GOT3 (cell line): ENCODE results near the gene SVEP1.

Source experiments
- DNase-seq: peaks from one replicate; lab custom pipeline; 2025; ENCODE audit warnings: mixed read lengths; lab: John Stamatoyannopoulos, UW

Gene SVEP1

GRCh38 chr9:110521206-110521605, 58.3 kb downstream of the SVEP1 start:
- no peak for DNase-seq

DNA sequence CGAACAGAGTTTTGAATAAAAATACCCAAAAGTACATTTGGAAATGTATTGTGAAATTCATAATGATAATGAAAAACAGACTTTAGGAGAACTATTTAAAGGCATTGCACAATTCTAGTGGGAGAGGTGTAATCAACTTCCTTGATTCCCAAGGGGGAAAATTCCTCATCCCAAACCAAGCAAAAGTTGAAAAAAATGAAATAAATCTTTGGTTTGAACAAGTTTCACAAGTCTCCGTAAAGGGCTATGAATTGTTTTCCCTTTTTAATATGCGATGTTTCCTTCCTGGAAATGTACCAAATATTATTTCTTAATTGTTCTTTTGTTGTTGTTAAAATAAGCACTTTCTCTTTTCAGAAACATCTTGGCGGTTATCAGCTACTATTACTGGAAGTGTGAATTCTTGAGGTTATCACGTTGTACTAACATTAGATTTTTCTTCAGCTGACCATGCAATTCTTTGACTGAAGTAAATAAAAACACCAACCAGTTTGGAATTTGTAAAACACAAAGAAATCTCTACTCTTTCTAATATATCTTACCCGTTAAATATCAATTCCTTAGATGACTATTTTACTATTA, 59.3 kb downstream of the SVEP1 start:
- DNase-seq = no peak

DNA sequence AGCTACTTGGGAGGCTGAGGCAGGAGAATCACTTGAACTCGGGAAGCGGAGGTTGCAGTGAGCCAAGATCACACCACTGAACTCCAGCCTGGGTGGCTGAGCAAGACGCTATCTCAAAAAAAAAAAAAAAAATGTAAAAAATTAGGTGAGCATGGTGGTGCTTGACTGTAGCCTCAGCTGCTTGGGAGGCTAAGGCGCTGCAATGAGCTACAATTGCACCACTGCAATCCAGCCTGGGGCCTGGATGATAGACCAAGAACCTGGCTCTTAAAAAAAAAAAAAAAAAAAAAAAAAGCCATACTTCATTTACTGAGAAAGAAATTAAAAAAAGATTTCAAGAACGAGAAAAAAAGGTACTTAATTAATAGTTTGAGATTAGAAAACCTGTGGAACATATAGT, 62.1 kb downstream of the SVEP1 start:
- no peak for DNase-seq

GRCh38 chr9:110514897-110515296, 64.6 kb downstream of the SVEP1 start:
- no peak for DNase-seq

DNA sequence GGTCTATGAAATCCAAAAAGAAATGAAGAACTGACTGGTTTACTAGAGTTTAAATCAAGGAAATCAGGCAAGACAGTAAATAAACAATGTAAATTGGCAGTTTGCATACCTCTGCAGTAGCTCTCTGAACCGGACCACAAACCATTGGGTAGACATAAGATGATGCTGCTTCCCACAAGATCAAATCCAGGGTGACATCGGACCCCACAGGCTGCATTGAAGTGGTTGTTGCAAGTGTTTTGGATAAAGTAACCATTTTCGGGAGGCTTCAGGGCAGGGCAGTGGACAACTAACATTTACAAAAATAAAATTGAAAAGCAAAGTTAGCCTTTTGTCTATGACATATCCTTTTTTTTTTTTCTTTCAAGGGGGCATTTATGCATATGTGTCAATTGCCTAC, 66.7 kb downstream of the SVEP1 start:
- no peak for DNase-seq

DNA sequence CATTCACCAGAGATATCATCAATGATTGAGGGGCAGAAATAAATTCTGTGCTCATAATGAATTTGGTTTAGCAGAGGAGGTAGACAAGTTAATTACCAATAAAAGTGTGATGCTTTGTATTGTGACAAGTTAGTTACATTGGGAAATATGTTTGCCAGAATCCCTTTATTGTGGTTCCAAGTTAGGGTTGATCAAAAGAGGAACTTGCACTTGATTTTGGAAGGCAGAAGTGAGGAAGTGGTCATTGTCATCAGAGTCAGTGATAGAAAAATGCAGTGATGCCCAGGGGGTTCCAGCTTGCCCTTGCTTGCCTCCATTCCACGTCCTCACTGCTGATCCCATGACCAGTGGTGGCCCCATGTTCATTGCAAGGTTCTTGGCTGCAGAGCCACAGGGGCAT, 69.7 kb downstream of the SVEP1 start:
- DNase-seq = no peak

DNA sequence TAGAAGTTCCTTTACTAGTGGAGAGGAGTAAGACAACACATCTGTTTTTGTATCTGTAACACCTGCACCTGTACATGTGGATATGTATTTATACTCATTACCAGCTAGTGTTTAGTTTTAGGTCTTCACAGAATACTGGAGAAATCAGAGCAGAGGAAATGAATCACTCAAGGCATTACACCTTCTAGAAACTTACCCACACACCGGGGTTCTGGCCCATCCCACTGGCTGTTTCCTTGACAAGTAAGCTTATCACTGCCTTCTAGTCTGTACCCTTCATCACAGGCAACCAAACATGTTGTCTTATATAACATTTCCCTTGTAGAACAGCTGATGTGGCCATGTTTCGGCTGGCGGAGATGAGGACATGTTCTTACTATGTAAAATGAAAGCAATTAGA, 76.7 kb downstream of the SVEP1 start:
- no peak for DNase-seq

GRCh38 chr9:110499608-110500007, 79.9 kb downstream of the SVEP1 start:
- DNase-seq = no peak

DNA sequence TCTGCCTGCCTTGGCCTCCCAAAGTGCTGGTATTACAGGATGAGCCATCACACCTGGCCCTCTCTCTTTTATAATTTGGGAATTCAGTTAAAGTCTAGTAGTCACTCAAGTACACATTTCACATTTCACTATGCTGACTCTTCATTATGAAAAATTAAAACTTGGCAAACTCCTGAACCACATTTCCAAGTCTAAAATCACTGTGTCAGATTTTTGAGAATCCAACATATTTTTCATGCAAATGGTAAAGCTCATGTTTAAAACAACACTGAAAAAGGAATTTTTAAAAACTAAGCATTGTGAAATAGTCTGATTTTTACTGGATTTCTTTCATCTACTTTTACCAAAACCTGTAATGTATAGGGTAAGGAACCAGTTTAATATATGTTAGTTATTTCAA, 92.3 kb downstream of the SVEP1 start:
- DNase-seq = no peak

- no peak for DNase-seq
Observed at GRCh38 chr9:110486218-110486617, 93.3 kb downstream of the SVEP1 start.

DNA sequence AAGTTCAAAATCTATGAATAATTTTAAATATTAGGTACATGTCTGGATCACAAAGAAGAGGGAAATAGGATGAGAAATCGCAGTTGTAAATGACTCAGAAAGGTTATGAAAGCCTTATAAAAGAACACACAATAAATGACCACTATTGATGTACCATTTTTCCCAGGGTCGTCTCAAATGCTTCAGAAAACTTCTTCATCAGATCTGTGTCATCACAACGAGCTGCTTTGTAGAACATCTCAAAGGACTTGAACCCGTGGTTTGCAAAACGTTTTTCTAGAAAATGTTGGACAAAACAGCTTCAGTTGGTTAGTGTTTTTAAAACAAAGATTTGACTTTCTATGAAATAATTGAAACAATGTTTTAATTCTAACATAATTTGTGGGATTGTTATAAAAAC, 100.1 kb downstream of the SVEP1 start:
- no peak for DNase-seq

DNA sequence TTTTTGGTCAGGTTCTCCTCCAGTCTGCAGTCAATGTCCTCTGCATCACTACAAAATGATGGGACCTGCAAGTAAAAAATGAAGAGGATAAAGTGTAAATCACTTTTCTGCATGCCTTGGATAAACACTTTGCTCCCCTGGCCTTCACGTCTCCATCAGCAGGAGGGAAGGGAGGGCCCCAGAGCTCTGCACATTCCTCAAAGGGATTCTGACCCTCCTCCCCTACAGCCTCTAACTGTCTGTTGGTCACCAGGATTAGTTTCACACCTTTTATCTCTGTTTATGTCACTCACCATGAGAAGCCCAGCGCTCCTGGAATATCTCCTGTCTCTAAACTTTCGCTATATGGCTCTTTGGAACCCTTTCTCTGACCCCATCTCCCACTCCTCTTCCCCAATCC, 103.3 kb downstream of the SVEP1 start:
- DNase-seq = no peak

DNA sequence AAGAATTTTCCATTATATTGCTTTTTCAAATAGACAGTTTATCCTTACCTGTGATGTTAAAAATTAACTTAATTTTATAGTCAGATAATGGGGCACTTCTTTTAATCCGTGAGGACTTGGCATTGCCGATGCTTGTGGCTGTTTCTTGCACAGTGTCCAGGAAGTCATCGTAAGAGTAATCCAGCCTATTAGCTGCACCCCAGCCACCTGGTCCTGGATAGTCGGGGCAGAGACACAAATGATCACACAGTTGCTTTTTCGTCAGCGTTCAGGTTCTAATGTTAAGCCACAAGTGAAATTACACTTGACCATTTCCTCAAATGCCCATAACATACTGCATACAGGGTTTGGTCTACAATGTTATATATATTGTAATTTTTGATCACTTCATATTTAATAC, 107.4 kb downstream of the SVEP1 start:
- no peak for DNase-seq

DNA sequence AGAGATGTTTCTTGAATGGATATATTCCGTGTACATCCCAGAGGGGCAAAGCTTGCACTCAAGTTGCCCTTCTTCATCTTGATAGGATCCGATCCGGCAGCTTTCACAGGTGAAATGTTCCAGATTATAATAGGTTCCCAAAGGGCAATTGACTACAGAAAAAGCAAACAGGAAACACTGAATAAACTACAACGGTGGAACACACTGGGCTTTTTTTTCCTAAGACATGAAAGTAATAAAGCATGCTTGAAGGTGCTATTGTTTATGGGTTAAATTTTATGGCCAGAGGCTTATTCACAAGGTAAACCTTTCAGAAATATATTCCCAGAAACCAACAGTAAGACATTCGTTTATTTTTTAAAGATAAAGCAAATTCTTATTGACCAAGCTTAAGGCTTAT, 110.6 kb downstream of the SVEP1 start:
- no peak for DNase-seq

- DNase-seq = no peak
Observed at GRCh38 chr9:110465190-110465589, 114.4 kb downstream of the SVEP1 start.

- DNase-seq = no peak
Observed at GRCh38 chr9:110464321-110464720, 115.2 kb downstream of the SVEP1 start.

GRCh38 chr9:110463499-110463898, 116.0 kb downstream of the SVEP1 start:
- DNase-seq = no peak

DNA sequence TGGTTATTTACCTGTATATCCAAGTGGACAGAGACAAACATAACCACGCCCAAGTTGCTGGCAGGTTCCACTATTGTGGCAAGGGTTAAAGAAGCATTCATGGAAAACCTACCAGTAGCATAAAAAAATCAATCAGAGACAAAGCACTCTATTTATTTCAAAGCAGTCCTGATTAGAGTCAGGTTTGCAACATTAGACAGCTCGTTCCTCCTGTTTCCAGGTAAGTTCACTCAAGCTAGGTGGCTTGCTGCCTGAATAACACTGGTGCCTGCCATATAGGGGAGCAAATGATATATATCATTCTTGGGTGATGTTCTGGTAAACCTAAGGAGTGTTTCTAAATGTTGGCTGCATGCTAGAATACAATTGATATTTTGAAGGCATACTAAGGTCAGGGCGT, 122.3 kb downstream of the SVEP1 start:
- DNase-seq = no peak

DNA sequence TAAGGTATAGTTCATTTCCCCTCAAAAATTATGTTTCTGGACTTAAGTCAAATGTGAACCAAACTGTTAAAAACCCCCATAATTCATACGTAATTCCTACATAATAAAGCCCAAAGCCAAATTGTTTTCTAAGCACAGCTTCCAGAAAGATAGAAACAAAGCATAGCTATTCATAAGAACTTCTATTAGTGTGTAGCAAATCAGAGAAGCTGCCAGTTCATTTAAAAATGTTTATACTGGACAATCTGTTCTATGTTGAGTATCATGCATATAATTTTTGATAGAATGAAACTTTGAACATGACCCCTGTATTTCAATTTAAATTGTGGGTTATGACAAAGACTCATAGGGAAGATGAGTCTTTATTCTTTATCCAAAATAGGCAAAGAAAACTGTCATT, 122.9 kb downstream of the SVEP1 start:
- DNase-seq = no peak

DNA sequence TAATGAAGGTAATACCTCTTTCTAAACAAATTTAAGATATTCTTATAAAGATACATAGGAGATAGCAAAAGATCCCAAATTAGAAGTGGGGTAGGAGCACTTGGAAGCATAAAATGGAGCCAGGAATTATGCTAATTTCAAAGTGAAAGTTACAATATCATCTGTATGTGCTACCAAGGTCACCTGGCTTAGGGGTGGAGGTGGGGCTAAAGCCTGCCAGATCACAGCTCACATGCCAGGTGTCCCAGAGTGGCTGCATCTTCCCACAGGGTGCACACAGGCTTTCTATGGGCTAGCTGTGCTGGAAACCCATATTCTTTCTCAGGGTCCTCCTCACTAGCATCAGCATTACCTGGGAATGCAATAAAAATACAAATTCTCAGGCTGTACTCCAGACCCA, 123.7 kb downstream of the SVEP1 start:
- no peak for DNase-seq

- DNase-seq = no peak
Observed at GRCh38 chr9:110452227-110452801, 127.2 kb downstream of the SVEP1 start.

- DNase-seq = no peak
Observed at GRCh38 chr9:110451726-110452125, 127.8 kb downstream of the SVEP1 start.

DNA sequence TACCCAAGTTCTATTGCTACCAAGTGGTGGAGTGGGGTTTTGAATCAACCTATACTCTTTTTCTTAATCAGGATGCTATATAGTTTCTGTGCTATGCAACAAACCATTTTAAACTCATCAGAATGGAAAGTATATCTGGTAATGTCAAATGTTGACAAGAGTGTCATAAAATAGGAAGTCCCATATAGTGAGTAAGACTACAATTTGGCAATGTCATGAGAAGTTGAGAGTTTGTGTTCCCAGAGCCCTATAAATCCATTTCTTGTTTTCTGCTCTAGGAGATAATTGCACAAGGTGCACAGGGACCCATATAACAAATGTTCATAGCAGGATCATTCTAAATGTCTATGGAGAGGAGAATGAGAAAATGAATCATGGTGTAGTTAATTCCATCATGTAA, 132.1 kb downstream of the SVEP1 start:
- no peak for DNase-seq

DNA sequence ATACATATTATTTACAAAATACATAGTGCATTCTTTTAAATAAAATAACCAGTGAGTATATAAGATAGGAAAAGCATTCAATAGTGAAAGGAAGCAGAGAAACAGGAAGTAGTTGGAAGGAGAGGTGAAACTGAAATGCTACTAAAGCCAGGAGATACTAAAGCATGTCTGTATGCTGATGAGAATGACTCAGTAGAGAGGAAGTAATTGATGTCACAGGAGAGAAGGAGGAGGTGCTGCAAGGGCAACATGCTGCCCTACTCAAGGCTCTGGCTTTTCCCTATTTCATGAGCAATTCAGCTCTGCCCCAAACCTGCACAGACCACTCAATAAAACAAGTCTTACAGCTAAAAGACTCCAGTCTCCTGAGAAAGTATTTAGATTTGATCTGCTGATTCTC, 133.4 kb downstream of the SVEP1 start:
- DNase-seq = no peak

- DNase-seq = no peak
Observed at GRCh38 chr9:110444911-110445310, 134.6 kb downstream of the SVEP1 start.
